ENCODE measurements around the gene CRTC3. TPM values are rescaled to one million over a fixed set of nuclear protein-coding genes. Genes with fewer than 3 reads are reported as not detected.

Gene CRTC3
- total and polyA plus RNA-seq, 4 donors: 17.0 to 32.5 (median 24.9) TPM

DNA sequence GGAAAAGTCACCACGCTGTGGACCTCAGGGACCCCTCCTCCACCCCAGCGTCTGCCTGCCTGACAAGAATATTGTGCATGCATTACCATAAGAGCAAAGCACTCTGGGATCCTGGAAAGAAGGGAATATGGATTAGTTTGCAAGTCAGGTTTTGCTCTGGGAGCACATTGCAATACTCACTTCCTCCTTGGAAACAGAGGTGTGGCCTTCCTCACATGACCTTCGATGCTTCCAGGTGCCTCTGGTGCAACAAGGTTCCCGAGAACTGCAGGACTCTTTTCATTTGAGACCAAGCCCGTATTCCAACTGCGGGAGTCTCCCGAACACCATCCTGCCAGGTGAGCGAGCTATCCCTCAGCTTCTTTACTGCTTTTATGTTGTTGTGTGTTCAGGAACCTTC, 111.1 kb downstream of the CRTC3 start:
- H3K36me3 ChIP-seq (ENCODE audit: control insufficient read depth, insufficient read depth, low read length): peaks cover 67% of the 10 kb centered on the region
- DNase-seq (ENCODE audit: low read depth in 4 of 6, low spot score in 6 of 6): no peak
- no peak overlapping the region for H3K27ac ChIP-seq (ENCODE audit: low read depth, low read length)
- peaks cover 5% of the 10 kb centered on the region for H3K4me1 ChIP-seq (ENCODE audit: control insufficient read depth, insufficient read depth, low read length)
- H3K4me3 ChIP-seq (ENCODE audit: low read depth, low read length): no peak overlapping the region
- WGBS (ENCODE audit: insufficient coverage): 93% methylated on average over 2 of the region's 8 CpGs
- no peaks in the 10 kb centered on the region for H3K27me3 ChIP-seq (ENCODE audit: control insufficient read depth, insufficient read depth, low read length)
- no peaks in the 10 kb centered on the region for H3K9me3 ChIP-seq (ENCODE audit: control insufficient read depth, insufficient read depth, low read length)

GRCh38 chr15:90641581-90642463, 112.1 kb downstream of the CRTC3 start:
- DNase-seq (ENCODE audit: low read depth in 4 of 6, low spot score in 6 of 6): peak in 1 of 6 donors; percentile 67
- Histone ChIP-seq H3K9me3 (ENCODE audit: control insufficient read depth, insufficient read depth, low read length) (no peaks in the 10 kb centered on the region), H3K27ac (ENCODE audit: low read depth, low read length) (no peak overlapping the region), H3K36me3 (ENCODE audit: control insufficient read depth, insufficient read depth, low read length) (peaks cover 71% of the 10 kb centered on the region), H3K4me3 (ENCODE audit: low read depth, low read length) (no peak overlapping the region), H3K27me3 (ENCODE audit: control insufficient read depth, insufficient read depth, low read length) (no peaks in the 10 kb centered on the region), H3K4me1 (ENCODE audit: control insufficient read depth, insufficient read depth, low read length) (peaks cover 5% of the 10 kb centered on the region)
- WGBS (ENCODE audit: insufficient coverage): 92% methylated on average over 15 of the region's 16 CpGs

- Histone ChIP-seq H3K36me3 (ENCODE audit: control insufficient read depth, insufficient read depth, low read length) (peaks cover 71% of the 10 kb centered on the region), H3K4me3 (ENCODE audit: low read depth, low read length) (no peak overlapping the region), H3K4me1 (ENCODE audit: control insufficient read depth, insufficient read depth, low read length) (peaks cover 2% of the 10 kb centered on the region), H3K27ac (ENCODE audit: low read depth, low read length) (no peak overlapping the region), H3K9me3 (ENCODE audit: control insufficient read depth, insufficient read depth, low read length) (no peaks in the 10 kb centered on the region), H3K27me3 (ENCODE audit: control insufficient read depth, insufficient read depth, low read length) (no peaks in the 10 kb centered on the region)
- 96% methylated on average over 27 of the region's 30 CpGs for WGBS (ENCODE audit: insufficient coverage)
- no peak for DNase-seq (ENCODE audit: low read depth in 4 of 6, low spot score in 6 of 6)
Measured at GRCh38 chr15:90642464-90643300, 113.0 kb downstream of the CRTC3 start.

DNA sequence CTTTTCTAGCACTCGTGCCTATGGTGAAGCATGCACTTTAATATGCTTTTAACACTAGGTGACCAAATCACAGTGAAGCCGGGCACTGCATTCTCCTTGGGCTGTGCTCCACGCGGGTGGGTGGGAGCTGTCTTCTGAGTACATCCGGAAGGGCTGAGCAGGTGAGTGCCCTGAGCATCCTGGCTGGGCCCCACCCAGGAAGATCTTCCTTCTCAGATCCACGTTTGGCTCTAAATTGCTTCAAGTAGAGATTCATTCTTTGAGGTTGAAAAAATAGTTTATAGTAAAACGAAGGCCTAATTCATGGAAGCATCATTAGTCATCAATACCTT, 113.5 kb downstream of the CRTC3 start:
- DNase-seq (ENCODE audit: low read depth in 4 of 6, low spot score in 6 of 6): no peak
- no peaks in the 10 kb centered on the region for H3K9me3 ChIP-seq (ENCODE audit: control insufficient read depth, insufficient read depth, low read length)
- WGBS (ENCODE audit: insufficient coverage): 100% methylated on average over 3 of the region's 7 CpGs
- no peak overlapping the region for H3K27ac ChIP-seq (ENCODE audit: low read depth, low read length)
- no peaks in the 10 kb centered on the region for H3K27me3 ChIP-seq (ENCODE audit: control insufficient read depth, insufficient read depth, low read length)
- H3K4me1 ChIP-seq (ENCODE audit: control insufficient read depth, insufficient read depth, low read length): no peaks in the 10 kb centered on the region
- peaks cover 69% of the 10 kb centered on the region for H3K36me3 ChIP-seq (ENCODE audit: control insufficient read depth, insufficient read depth, low read length)
- H3K4me3 ChIP-seq (ENCODE audit: low read depth, low read length): no peak overlapping the region

DNA sequence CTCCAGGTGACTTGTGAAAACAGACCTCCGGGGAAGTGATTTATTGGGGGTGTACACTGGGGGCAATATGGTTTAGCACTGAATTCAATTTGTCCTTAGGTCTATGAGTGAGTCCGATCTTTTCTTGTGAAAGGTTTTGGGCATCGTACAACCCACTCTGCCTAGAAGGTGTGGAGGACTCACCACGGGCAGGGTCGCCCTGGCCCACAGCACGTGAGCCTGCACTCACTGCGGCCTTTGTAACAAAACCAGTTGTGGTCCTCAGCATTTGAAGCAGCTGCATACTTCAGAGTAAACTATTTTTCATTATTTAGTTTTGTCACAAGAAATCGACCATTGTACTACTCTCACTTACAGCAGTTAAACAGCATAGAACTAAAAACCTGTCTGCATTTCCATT, 114.8 kb downstream of the CRTC3 start:
- 91% methylated on average over 6 of the region's 8 CpGs for WGBS (ENCODE audit: insufficient coverage)
- H3K9me3 ChIP-seq (ENCODE audit: control insufficient read depth, insufficient read depth, low read length): no peaks in the 10 kb centered on the region
- no peaks in the 10 kb centered on the region for H3K4me1 ChIP-seq (ENCODE audit: control insufficient read depth, insufficient read depth, low read length)
- H3K27me3 ChIP-seq (ENCODE audit: control insufficient read depth, insufficient read depth, low read length): no peaks in the 10 kb centered on the region
- no peak overlapping the region for H3K4me3 ChIP-seq (ENCODE audit: low read depth, low read length)
- no peak for DNase-seq (ENCODE audit: low read depth in 4 of 6, low spot score in 6 of 6)
- peaks cover 57% of the 10 kb centered on the region for H3K36me3 ChIP-seq (ENCODE audit: control insufficient read depth, insufficient read depth, low read length)
- no peak overlapping the region for H3K27ac ChIP-seq (ENCODE audit: low read depth, low read length)

DNA sequence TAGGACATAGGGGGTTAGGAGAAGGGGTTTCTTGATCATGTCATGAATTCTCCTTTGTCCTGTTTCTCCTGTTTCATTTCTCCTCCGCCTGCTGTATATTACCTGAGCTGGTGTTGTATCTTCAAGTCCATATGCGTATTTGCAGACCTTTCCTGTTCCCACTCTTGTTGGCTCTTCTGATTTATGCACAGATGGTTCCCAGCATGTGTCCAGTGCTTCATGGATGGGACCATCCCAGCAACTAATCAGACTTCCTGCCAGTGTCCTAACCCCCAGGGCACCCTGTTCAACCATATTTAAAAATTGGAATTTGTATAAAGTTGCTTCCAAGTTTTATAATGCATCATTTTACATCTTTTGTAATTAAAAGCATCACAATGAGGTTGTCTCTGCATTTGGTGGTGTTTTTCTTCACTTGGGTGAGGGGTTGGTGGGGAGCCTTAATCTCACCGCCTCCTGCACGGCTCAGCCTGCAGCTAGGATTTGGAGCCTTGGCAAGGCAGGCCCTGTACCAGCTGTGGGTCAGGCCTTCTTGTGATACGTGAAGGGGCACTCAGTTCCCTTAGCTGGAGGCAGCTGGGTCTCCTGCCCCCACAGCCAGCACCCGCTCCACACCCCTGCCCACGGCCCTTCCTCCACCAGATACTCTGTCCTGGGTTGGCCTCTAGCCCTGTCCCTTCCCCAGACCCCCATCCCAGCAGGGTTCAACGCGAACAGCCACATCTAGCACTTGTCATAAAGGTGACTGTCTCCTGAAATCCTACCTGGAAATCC, 115.4 kb downstream of the CRTC3 start:
- peak in 1 of 6 donors; percentile 11 for DNase-seq (ENCODE audit: low read depth in 4 of 6, low spot score in 6 of 6)

DNA sequence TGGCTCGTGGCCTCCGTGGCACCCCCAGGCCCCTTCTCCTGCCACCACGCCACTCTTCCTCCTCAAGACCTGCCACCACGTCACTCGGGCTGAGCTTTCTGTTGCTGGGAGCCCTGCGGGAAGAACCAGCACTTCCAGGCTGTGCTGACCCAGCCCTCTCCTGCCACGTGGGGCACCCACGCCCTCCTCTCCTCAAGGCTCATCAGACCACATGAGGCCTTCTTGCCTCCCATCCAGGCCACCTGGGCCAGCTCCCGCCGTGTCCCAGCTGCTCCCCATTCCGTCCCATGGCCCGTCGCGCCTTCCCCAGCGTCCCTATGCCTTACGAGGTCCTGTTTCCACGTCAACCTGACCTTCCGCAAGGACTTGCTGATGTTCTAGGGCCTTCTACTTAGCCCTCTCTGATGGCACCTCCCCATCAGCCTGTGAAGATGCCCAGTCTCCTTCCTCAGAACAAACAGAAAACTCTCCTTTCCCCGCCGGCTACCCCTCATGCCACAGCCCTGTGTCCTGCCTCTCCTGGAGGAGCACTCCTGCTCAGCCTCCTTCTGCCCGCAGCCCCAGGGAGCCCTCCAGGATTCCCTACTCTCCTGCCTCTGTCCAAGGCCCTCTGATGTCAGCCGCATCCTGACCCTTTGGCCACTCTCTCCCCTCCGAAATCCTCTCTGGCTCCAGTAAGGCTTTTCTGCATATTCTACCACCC, 116.3 kb downstream of the CRTC3 start:
- peaks cover 45% of the 10 kb centered on the region for H3K36me3 ChIP-seq (ENCODE audit: control insufficient read depth, insufficient read depth, low read length)
- no peak for DNase-seq (ENCODE audit: low read depth in 4 of 6, low spot score in 6 of 6)
- no peak overlapping the region for H3K27ac ChIP-seq (ENCODE audit: low read depth, low read length)
- 88% methylated on average over 23 of the region's 23 CpGs for WGBS (ENCODE audit: insufficient coverage)
- H3K4me3 ChIP-seq (ENCODE audit: low read depth, low read length): no peak overlapping the region
- no peaks in the 10 kb centered on the region for H3K4me1 ChIP-seq (ENCODE audit: control insufficient read depth, insufficient read depth, low read length)
- H3K9me3 ChIP-seq (ENCODE audit: control insufficient read depth, insufficient read depth, low read length): no peaks in the 10 kb centered on the region
- no peaks in the 10 kb centered on the region for H3K27me3 ChIP-seq (ENCODE audit: control insufficient read depth, insufficient read depth, low read length)

More for the DNA sequence above, 115.4 kb downstream of the CRTC3 start:
- 76% methylated on average over 6 of the region's 9 CpGs for WGBS (ENCODE audit: insufficient coverage)
- Histone ChIP-seq H3K36me3 (ENCODE audit: control insufficient read depth, insufficient read depth, low read length) (peaks cover 54% of the 10 kb centered on the region), H3K9me3 (ENCODE audit: control insufficient read depth, insufficient read depth, low read length) (no peaks in the 10 kb centered on the region), H3K27ac (ENCODE audit: low read depth, low read length) (no peak overlapping the region), H3K27me3 (ENCODE audit: control insufficient read depth, insufficient read depth, low read length) (no peaks in the 10 kb centered on the region), H3K4me1 (ENCODE audit: control insufficient read depth, insufficient read depth, low read length) (no peaks in the 10 kb centered on the region), H3K4me3 (ENCODE audit: low read depth, low read length) (no peak overlapping the region)

- no peak for DNase-seq (ENCODE audit: low read depth in 4 of 6, low spot score in 6 of 6)
- Histone ChIP-seq H3K27me3 (ENCODE audit: control insufficient read depth, insufficient read depth, low read length) (no peaks in the 10 kb centered on the region), H3K9me3 (ENCODE audit: control insufficient read depth, insufficient read depth, low read length) (no peaks in the 10 kb centered on the region), H3K4me3 (ENCODE audit: low read depth, low read length) (no peak overlapping the region), H3K27ac (ENCODE audit: low read depth, low read length) (no peak overlapping the region), H3K4me1 (ENCODE audit: control insufficient read depth, insufficient read depth, low read length) (no peaks in the 10 kb centered on the region), H3K36me3 (ENCODE audit: control insufficient read depth, insufficient read depth, low read length) (peaks cover 39% of the 10 kb centered on the region)
- WGBS (ENCODE audit: insufficient coverage): 76% methylated on average over 6 of the region's 6 CpGs
Measured at GRCh38 chr15:90646662-90647305, 117.1 kb downstream of the CRTC3 start.

Data from spinal cord (tissue), 10 donors.